GM12878 (cell line): ENCODE measurements around the gene LRRC14B. TPM values are rescaled to one million over a fixed set of nuclear protein-coding genes. Genes with fewer than 3 reads are reported as not detected.
"Not testable (repeated sequence)": the region's sequence is repeated elsewhere in the genome, so short reads cannot be mapped to it uniquely, and the experiment has no call there.

Source experiments
- ATAC-seq: fragments of 200-7000 bp; cut with Tn5 transposase; 3 replicates; pipeline ENCODE4 v1.9.1; 2020; ENCODE audit warnings: mild to moderate bottlenecking, moderate library complexity
- BruUV-seq: library from RNA; stranded (reverse); fragments of 400-500 nt; replicated peaks from 2 replicates; lab custom pipeline; 2021; lab: Mats Ljungman, UMichigan
- CTCF ChIA-PET: fragments of 300-600 bp; sonication (Branson Sonifier 250); formaldehyde crosslinking; extraction: SDS; loops from one replicate; lab custom pipeline; 2021; ENCODE audit warnings: inconsistent platforms; lab: Yijun Ruan, JAX
- POLR2A ChIA-PET: fragments of 350-600 bp; formaldehyde crosslinking; extraction: SDS; loops from one replicate; lab custom pipeline; 2021; ENCODE audit warnings: inconsistent platforms; lab: Charles Lee
- RAD21 ChIA-PET: fragments of 300-600 bp; sonication (Branson Sonifier 250); formaldehyde crosslinking; loops from one replicate; lab custom pipeline; 2023; ENCODE audit warnings: antibody characterized with exemption; ENCODE audit not compliant: unreplicated experiment; lab: Charles Lee
- SMC1A ChIA-PET: fragments of 300-600 bp; sonication (Branson Sonifier 250); formaldehyde crosslinking; loops from one replicate; lab custom pipeline; 2023; ENCODE audit not compliant: unreplicated experiment, uncharacterized antibody; lab: Charles Lee
- DNase-seq: peaks from one replicate; pipeline ENCODE4 v3.0.0-alpha.2; 2011; ENCODE audit warnings: low read depth, low spot score
- FAIRE-seq: peaks from 3 replicates; lab custom pipeline; 2011; peaks lifted over from hg19 to GRCh38; lab: Jason Lieb, UNC
- H2AFZ ChIP-seq: 2 replicates; pipeline ENCODE4 v1.6.0; 2011; ENCODE audit warnings: low read depth, low read length, control low read depth; ENCODE audit not compliant: control insufficient read depth
- H3K27ac ChIP-seq: 2 replicates; pipeline ENCODE4 v1.5.1; 2011; ENCODE audit warnings: control low read depth; ENCODE audit not compliant: control insufficient read depth, insufficient read depth
- H3K27me3 ChIP-seq, 2 experiments: replicated peaks in 1 of 2; 2 replicates each; pipeline versions ENCODE4 v1.6.0 to v1.6.1; 2011; ENCODE audit warnings: low read length in 1 of 2; ENCODE audit not compliant: control insufficient read depth in 2 of 2, insufficient read depth in 2 of 2
- H3K36me3 ChIP-seq, 2 experiments: 2 replicates each; pipeline ENCODE4 v1.5.1; 2011; ENCODE audit warnings: low read length in 1 of 2; ENCODE audit not compliant: control insufficient read depth in 2 of 2, insufficient read depth in 2 of 2
- H3K4me1 ChIP-seq: 2 replicates; pipeline ENCODE4 v1.6.1; 2011; ENCODE audit warnings: mild to moderate bottlenecking, low read length, moderate library complexity, mixed read lengths; ENCODE audit not compliant: control insufficient read depth, insufficient read depth
- H3K4me2 ChIP-seq: 2 replicates; pipeline ENCODE4 v1.6.0; 2011; ENCODE audit warnings: control low read depth; ENCODE audit not compliant: control insufficient read depth, insufficient read depth
- H3K4me3 ChIP-seq: fragments of 200-600 bp; sonication (generic); 2 replicates; pipeline ENCODE4 v1.5.1; 2016
- H3K79me2 ChIP-seq: 2 replicates; pipeline ENCODE4 v1.6.0; 2011; ENCODE audit warnings: low read length; ENCODE audit not compliant: control insufficient read depth, insufficient read depth
- H3K9ac ChIP-seq: 2 replicates; pipeline ENCODE4 v1.8.0; 2011; ENCODE audit warnings: low read length, control low read depth, mixed read lengths; ENCODE audit not compliant: control insufficient read depth, insufficient read depth
- H3K9me3 ChIP-seq: replicated peaks from 3 replicates; pipeline ENCODE4 v1.5.1; 2011; ENCODE audit warnings: mild to moderate bottlenecking, low read length; ENCODE audit not compliant: control insufficient read depth, insufficient read depth
- H4K20me1 ChIP-seq: 2 replicates; pipeline ENCODE4 v1.6.0; 2011; ENCODE audit not compliant: control insufficient read depth, insufficient read depth
- BHLHE40 ChIP-seq, 2 experiments: fragments of 450-650 bp in 1 of 2; IDR thresholded peaks; 2 replicates each; pipeline ENCODE4 v1.6.1; 2011 to 2017; ENCODE audit warnings: low read depth in 2 of 2, borderline replicate concordance in 1 of 2, improper control_type of control experiment in 1 of 2, low read length in 1 of 2, mild to moderate bottlenecking in 1 of 2
- EP300 ChIP-seq, 2 experiments: fragments of 150-350 bp in 1 of 2; IDR thresholded peaks; 2 replicates each; pipeline ENCODE4 v1.6.1; 2011 to 2012; ENCODE audit warnings: low read depth in 2 of 2, low read length in 2 of 2, borderline replicate concordance in 1 of 2, improper control_type of control experiment in 1 of 2, inconsistent platforms in 1 of 2; ENCODE audit not compliant: control insufficient read depth in 1 of 2
- KAT2A ChIP-seq: conservative IDR thresholded peaks from 2 replicates; pipeline ENCODE4 v1.6.1; 2011; ENCODE audit warnings: low read depth, low read length; ENCODE audit not compliant: control insufficient read depth
- MXI1 ChIP-seq: fragments of 150-350 bp; IDR thresholded peaks from 2 replicates; pipeline ENCODE4 v1.6.1; 2011; ENCODE audit warnings: low read depth, mild to moderate bottlenecking, inconsistent platforms, low read length, improper control_type of control experiment
- MYC ChIP-seq: IDR thresholded peaks from 2 replicates; pipeline ENCODE4 v1.6.1; 2011; ENCODE audit warnings: mild to moderate bottlenecking, low read length, moderate library complexity, inconsistent platforms; ENCODE audit not compliant: insufficient read depth, insufficient replicate concordance, insufficient read length, severe bottlenecking
- WGBS: methylation state at CpG from one replicate; pipeline ENCODE4 v1.1.6; 2016; ENCODE audit warnings: low lambda C conversion rate; ENCODE audit not compliant: insufficient replicate concordance, insufficient coverage; ENCODE audit errors: missing lambda C conversion rate; 5-methylcytosine and 5-hydroxymethylcytosine counted together
- in situ Hi-C: fragments of 300-500 bp; cut with MboI; formaldehyde crosslinking; loops from 9 replicates; pipeline ENCODE4 v1.14.3; 2018; ENCODE audit warnings: mixed read lengths
- intact Hi-C: fragments of 100-400 bp; cut with micrococcal nuclease; formaldehyde crosslinking; loops from one replicate; pipeline ENCODE4 v1.14.2; 2022; ENCODE audit not compliant: unreplicated experiment
- polyA plus RNA-seq, 11 experiments: library from polyadenylated mRNA; depleted of rRNA in 4 of 11; unstranded in 6 of 11; stranded (reverse) in 5 of 11; fragments of >200 nt; fragmentation: Nextera tagmentation in 4 of 11; fragmentation: Illumina TruSeq in 1 of 11; extraction: Ambion mirVana in 4 of 11; extraction: Trizol in 1 of 11; gene quantifications; 1 replicate in 1 of 11; 2 replicates in 10 of 11; pipeline versions ENCODE4 v1.2.1 to v1.2.3, GENCODE V29; 2011 to 2016; ENCODE audit warnings: inconsistent platforms in 2 of 11, missing spikeins in 2 of 11, low read depth in 1 of 11
- total RNA-seq, 4 experiments: library from RNA; depleted of rRNA in 3 of 4; stranded (reverse); fragments of >200 nt in 3 of 4; fragmentation: Illumina TruSeq in 1 of 4; extraction: Trizol in 1 of 4; gene quantifications; 2 replicates each; pipeline versions ENCODE4 v1.2.1 to v1.2.3, GENCODE V29; 2013 to 2021
- TF ChIP-seq, protein P1 (sequence below): IDR thresholded peaks from 2 replicates; pipeline ENCODE4 v1.6.1; 2012; ENCODE audit warnings: low read depth, low read length, improper control_type of control experiment

The LRRC14B gene
- total and polyA plus RNA-seq, 10 of the 15 experiments (the other 5 are each of a cell fraction or from before 2014, with no cell fraction given), result 0.06 to 0.31 (median 0.13) TPM; not detected in 5

DNA sequence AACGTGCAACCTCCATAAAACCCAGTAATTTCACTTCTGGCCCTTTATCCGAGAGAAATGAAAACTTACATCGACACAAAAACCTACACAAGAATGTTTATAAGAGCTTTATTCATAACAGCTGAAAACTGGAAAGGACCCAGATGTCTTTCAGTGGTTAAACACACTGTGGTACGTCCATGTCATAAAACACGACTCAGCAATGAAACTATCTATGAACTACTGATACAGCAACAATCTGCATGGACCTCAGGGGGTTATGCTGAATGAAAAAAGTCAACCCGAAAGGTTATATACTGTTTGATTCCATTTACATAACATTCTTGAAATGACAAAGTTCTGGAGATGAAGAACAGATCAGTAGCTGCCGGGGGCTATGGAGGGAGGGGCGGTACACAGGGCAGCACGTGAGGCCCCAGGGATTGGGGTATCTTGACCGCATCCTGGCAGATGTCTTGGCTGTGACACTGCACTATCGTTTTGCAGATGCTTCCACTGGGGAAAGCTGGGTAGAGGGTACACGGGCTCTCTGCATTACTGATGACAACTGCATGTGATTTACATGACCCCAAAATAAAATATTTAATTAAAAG, 22.6 kb downstream of the LRRC14B start:
- H3K9me3 ChIP-seq, result no peaks in the 10 kb centered on the region; the same call in 2 of the 3 replicates
- ATAC-seq (no peak), DNase-seq (no peak), FAIRE-seq (no peak)
- POLR2A ChIA-PET, result no interaction called here
- no peaks in the 10 kb centered on the region; the same call in 1 of the 2 replicates for H3K4me1 ChIP-seq
- no peak overlapping the region for H3K9ac ChIP-seq
- no peak overlapping the region for H3K27ac ChIP-seq
- H3K79me2 ChIP-seq, result peaks cover 23% of the 10 kb centered on the region
- H4K20me1 ChIP-seq, result 0 out of 2 replicates have a peak, but pooled peaks cover 3% of the 10 kb centered on the region
- WGBS, result 57% methylated on average over 12 of the region's 12 CpGs
- peaks cover 0 to 7% of the 10 kb centered on the region in 2 experiments; a peak in 1 of 4 replicates for H3K36me3 ChIP-seq
- TF ChIP-seq, protein P1, sequence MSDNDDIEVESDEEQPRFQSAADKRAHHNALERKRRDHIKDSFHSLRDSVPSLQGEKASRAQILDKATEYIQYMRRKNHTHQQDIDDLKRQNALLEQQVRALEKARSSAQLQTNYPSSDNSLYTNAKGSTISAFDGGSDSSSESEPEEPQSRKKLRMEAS, result no peak
- TF ChIP-seq KAT2A (no peak), MYC (no peak), MXI1 (no peak), EP300 (IDR thresholded peaks at IDR 0.05; ENCODE audit: borderline replicate concordance in 1 of 2, control insufficient read depth in 1 of 2, low read depth in 2 of 2, low read length in 2 of 2) (no peak), BHLHE40 (IDR thresholded peaks at IDR 0.05; ENCODE audit: borderline replicate concordance in 1 of 2, low read depth in 2 of 2, low read length in 1 of 2) (peak; percentile 57 to 68; a peak in 3 of 4 replicates)
- H3K4me3 ChIP-seq, result no peak overlapping the region
- in situ Hi-C loops (no loop called here), intact Hi-C loops (no loop called here)
- no peak overlapping the region for H2AFZ ChIP-seq
- peak overlapping the region; percentile 17; the same call in 1 of the 2 replicates for H3K4me2 ChIP-seq
- RAD21 ChIA-PET, result no interaction called here
- CTCF ChIA-PET, result interaction anchor here (1.5 kb wide), 1 partner anchor 25 kb away, joined by 5 read pairs; no protein-coding TSS in a partner anchor
- H3K27me3 ChIP-seq, result no peaks in the 10 kb centered on the region
- BruUV-seq, result no TSS peak
- SMC1A ChIA-PET, result no interaction called here

DNA sequence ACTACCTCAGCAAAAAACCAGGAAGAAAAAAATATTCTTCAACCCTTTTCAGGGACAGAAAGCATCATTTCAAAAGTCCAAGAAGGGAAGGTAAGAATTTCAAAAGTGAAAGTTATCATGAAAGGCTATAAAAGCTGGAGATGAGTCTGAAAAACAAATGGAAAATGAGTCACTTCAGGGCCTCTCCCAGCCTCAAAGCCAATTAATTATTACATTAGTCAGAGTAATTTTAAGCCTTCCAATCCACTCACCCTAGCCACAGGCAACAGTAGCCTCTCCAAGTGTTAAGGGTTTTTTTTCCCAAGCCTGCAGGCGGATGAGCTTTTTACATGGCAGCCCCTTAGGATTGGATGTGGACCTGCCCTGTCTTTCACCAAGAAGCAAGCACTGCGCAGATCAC, 24.0 kb downstream of the LRRC14B start:
- DNase-seq, H3K27me3 ChIP-seq, CTCF ChIA-PET, H3K4me1 ChIP-seq, FAIRE-seq, H3K36me3 ChIP-seq, H2AFZ ChIP-seq, SMC1A ChIA-PET, H3K27ac ChIP-seq, RAD21 ChIA-PET, H4K20me1 ChIP-seq, H3K4me3 ChIP-seq, in situ Hi-C loops, BruUV-seq, POLR2A ChIA-PET, intact Hi-C loops, H3K9me3 ChIP-seq, H3K9ac ChIP-seq: not testable (repeated sequence)
- 0 out of 2 replicates have a peak overlapping the region, but pooled peaks have one; percentile 9 for H3K4me2 ChIP-seq
- 97% methylated on average over 2 of the region's 2 CpGs for WGBS
- 0 out of 3 replicates have a peak, but pooled peaks have one; percentile 0 for ATAC-seq
- peaks cover 32% of the 10 kb centered on the region for H3K79me2 ChIP-seq

DNA sequence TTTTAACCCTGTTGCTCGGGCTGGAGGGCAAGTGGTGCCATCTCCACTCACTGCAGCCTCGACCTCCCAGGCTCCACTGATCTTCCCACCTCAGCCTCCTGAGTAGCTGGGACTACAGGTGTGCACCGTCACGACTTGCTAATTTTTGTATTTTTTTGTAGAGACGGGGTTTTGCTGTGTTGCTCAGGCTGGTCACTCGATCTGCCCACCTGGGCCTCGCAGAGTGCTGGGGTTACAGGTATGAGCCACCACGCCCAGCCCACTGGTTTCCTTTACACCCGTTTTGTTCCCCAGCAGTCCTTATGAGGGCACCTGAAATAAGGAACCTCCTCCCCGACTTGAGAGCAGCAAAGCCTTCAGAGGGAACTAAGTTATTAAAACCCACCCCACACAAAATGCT, 24.8 kb downstream of the LRRC14B start:
- SMC1A ChIA-PET, result not testable (repeated sequence)

More for the DNA sequence above, 24.8 kb downstream of the LRRC14B start:
- DNase-seq, intact Hi-C loops, H3K4me3 ChIP-seq, RAD21 ChIA-PET, FAIRE-seq, H3K36me3 ChIP-seq, H4K20me1 ChIP-seq, H3K4me1 ChIP-seq, H3K27ac ChIP-seq, ATAC-seq, H2AFZ ChIP-seq, H3K27me3 ChIP-seq, H3K4me2 ChIP-seq, CTCF ChIA-PET, H3K9me3 ChIP-seq, H3K9ac ChIP-seq, in situ Hi-C loops, BruUV-seq: not testable (repeated sequence)
- WGBS, result 71% methylated on average over 8 of the region's 10 CpGs
- POLR2A ChIA-PET, result interaction anchor here (0.7 kb wide), 1 partner anchor 17 kb away, joined by 3 read pairs; no protein-coding TSS in a partner anchor
- peaks cover 37% of the 10 kb centered on the region for H3K79me2 ChIP-seq
